CD14-positive monocyte (primary cell): ENCODE measurements around the gene MED31. TPM values are rescaled to one million over a fixed set of nuclear protein-coding genes. Genes with fewer than 3 reads are reported as not detected.

Source experiments
- DNase-seq, 3 donors: peaks; one replicate each; pipeline ENCODE4 v3.0.0-alpha.2; 2011 to 2022
- H2AFZ ChIP-seq: 2 replicates; pipeline ENCODE4 v1.6.0; 2012; ENCODE audit warnings: mild to moderate bottlenecking, low read depth, low read length, inconsistent platforms; ENCODE audit not compliant: insufficient read depth, poor library complexity, severe bottlenecking
- H3K27ac ChIP-seq, 2 donors: 1 replicate in 1 of 2; 2 replicates in 1 of 2; pipeline ENCODE4 v1.5.1; 2012 to 2013; ENCODE audit warnings: low read length in 2 of 2, control low read depth in 1 of 2, inconsistent platforms in 1 of 2, low read depth in 1 of 2, mild to moderate bottlenecking in 1 of 2
- H3K27me3 ChIP-seq, 2 donors: one replicate each; pipeline versions ENCODE4 v1.6.0 to v1.6.1; 2011 to 2013; ENCODE audit warnings: low read length in 2 of 2; ENCODE audit not compliant: control insufficient read depth in 2 of 2, insufficient read depth in 2 of 2
- H3K36me3 ChIP-seq, 2 donors: replicated peaks in 1 of 2; 1 replicate in 1 of 2; 2 replicates in 1 of 2; pipeline versions ENCODE4 v1.5.1 to v1.6.1; 2012 to 2013; ENCODE audit warnings: low read length in 2 of 2, control low read depth in 1 of 2, inconsistent platforms in 1 of 2, mild to moderate bottlenecking in 1 of 2; ENCODE audit not compliant: insufficient read depth in 2 of 2, control insufficient read depth in 1 of 2
- H3K4me1 ChIP-seq, 2 donors: 1 replicate in 1 of 2; 2 replicates in 1 of 2; pipeline versions ENCODE4 v1.5.1 to v1.6.1; 2012 to 2013; ENCODE audit warnings: low read length in 2 of 2, control low read depth in 1 of 2, inconsistent platforms in 1 of 2, mild to moderate bottlenecking in 1 of 2, moderate library complexity in 1 of 2; ENCODE audit not compliant: insufficient read depth in 2 of 2, control insufficient read depth in 1 of 2
- H3K4me2 ChIP-seq: replicated peaks from 2 replicates; pipeline ENCODE3; 2012; ENCODE audit warnings: low read length, moderate library complexity, mild to moderate bottlenecking; ENCODE audit not compliant: poor library complexity, severe bottlenecking; ENCODE audit errors: extremely low read depth
- H3K4me3 ChIP-seq, 3 experiments: fragments of 200-600 bp in 1 of 3; sonication (generic) in 1 of 3; replicated peaks in 1 of 3; 1 replicate in 2 of 3; 2 replicates in 1 of 3; pipeline ENCODE4 v1.5.1; 2011 to 2013; ENCODE audit warnings: low read length in 3 of 3, mild to moderate bottlenecking in 3 of 3, control low read depth in 2 of 3, low read depth in 2 of 3, inconsistent platforms in 1 of 3, moderate library complexity in 1 of 3
- H3K79me2 ChIP-seq: 2 replicates; pipeline ENCODE4 v1.6.0; 2012; ENCODE audit warnings: mild to moderate bottlenecking, control low read depth, inconsistent platforms, low read length, moderate library complexity; ENCODE audit not compliant: insufficient read depth
- H3K9ac ChIP-seq: 2 replicates; pipeline ENCODE4 v1.6.0; 2017; ENCODE audit warnings: low read length, mild to moderate bottlenecking; ENCODE audit not compliant: insufficient read depth, poor library complexity, severe bottlenecking
- H3K9me3 ChIP-seq, 2 donors: replicated peaks in 1 of 2; 1 replicate in 1 of 2; 2 replicates in 1 of 2; pipeline versions ENCODE4 v1.5.1 to v1.6.1; 2012 to 2013; ENCODE audit warnings: low read length in 2 of 2, control low read depth in 1 of 2; ENCODE audit not compliant: control insufficient read depth in 1 of 2, insufficient read depth in 1 of 2
- H4K20me1 ChIP-seq: 2 replicates; pipeline ENCODE4 v1.6.0; 2012; ENCODE audit warnings: mild to moderate bottlenecking, low read length, control low read depth, moderate library complexity; ENCODE audit not compliant: insufficient read depth
- H3K27ac Mint-ChIP-seq, 7 donors: one replicate each; pipeline ENCODE4 v1.8.0; 2020; ENCODE audit warnings: mild to moderate bottlenecking in 7 of 7, mixed read lengths in 7 of 7, moderate library complexity in 6 of 7, inconsistent platforms in 2 of 7
- H3K27me3 Mint-ChIP-seq, 3 donors: one replicate each; pipeline ENCODE4 v1.8.0; 2021 to 2022; ENCODE audit warnings: low read depth in 3 of 3, mild to moderate bottlenecking in 3 of 3, mixed read lengths in 3 of 3, moderate library complexity in 3 of 3, inconsistent platforms in 1 of 3
- H3K36me3 Mint-ChIP-seq, 2 donors: one replicate each; pipeline ENCODE4 v1.8.0; 2020; ENCODE audit warnings: mixed read lengths in 2 of 2, inconsistent platforms in 1 of 2, mild to moderate bottlenecking in 1 of 2
- H3K4me1 Mint-ChIP-seq: one replicate; pipeline ENCODE4 v1.8.0; 2020; ENCODE audit warnings: mild to moderate bottlenecking, mixed read lengths
- H3K4me3 Mint-ChIP-seq, 2 donors: one replicate each; pipeline ENCODE4 v1.8.0; 2020; ENCODE audit warnings: mild to moderate bottlenecking in 2 of 2, mixed read lengths in 2 of 2, moderate library complexity in 1 of 2
- H3K9me3 Mint-ChIP-seq, 7 donors: one replicate each; pipeline ENCODE4 v1.8.0; 2020 to 2022; ENCODE audit warnings: mixed read lengths in 7 of 7, mild to moderate bottlenecking in 6 of 7, moderate library complexity in 6 of 7, inconsistent platforms in 2 of 7
- CTCF ChIP-seq: fragments of 200-600 bp; IDR thresholded peaks from one replicate; pipeline ENCODE4 v1.8.0; 2022; ENCODE audit warnings: antibody characterized with exemption, mild to moderate bottlenecking
- WGBS: methylation state at CpG from one replicate; pipeline ENCODE4 v1.1.5; 2013; ENCODE audit warnings: missing lambda C conversion rate; ENCODE audit not compliant: insufficient coverage; 5-methylcytosine and 5-hydroxymethylcytosine counted together
- intact Hi-C, 2 donors: fragments of 100-400 bp; cut with micrococcal nuclease; formaldehyde crosslinking; loops; one replicate each; pipeline versions ENCODE4 v1.15.0 to v1.15.1; 2023
- polyA plus RNA-seq, 3 donors: library from polyadenylated mRNA; depleted of rRNA in 1 of 3; unstranded in 2 of 3; stranded (reverse) in 1 of 3; fragments of 300-500 nt in 2 of 3; fragments of >200 nt in 1 of 3; fragmentation: Illumina TruSeq in 2 of 3; gene quantifications; 1 replicate in 2 of 3; 2 replicates in 1 of 3; pipeline ENCODE4 v1.2.3, GENCODE V29; 2012 to 2021

MED31 gene
- polyA plus RNA-seq, 3 donors, result 6.8 to 38.2 (median 33.6) TPM

GRCh38 chr17:6610011-6610410 is 41.4 kb downstream of the MED31 start:
- Histone ChIP-seq H3K79me2 (no peaks in the 10 kb centered on the region), H2AFZ (no peak overlapping the region)
- H3K9me3 Mint-ChIP-seq, result no peaks in the 10 kb centered on the region

GRCh38 chr17:6608321-6608720 is 43.1 kb downstream of the MED31 start:
- Mint-ChIP-seq H3K36me3 (peaks cover 79 to 83% of the 10 kb centered on the region in 2 donors), H3K27ac (no peak overlapping the region), H3K27me3 (peaks cover 0 to 2% (median 0%) of the 10 kb centered on the region in 3 donors), H3K4me1 (no peaks in the 10 kb centered on the region), H3K4me3 (no peak overlapping the region), H3K9me3 (no peaks in the 10 kb centered on the region)
- no peaks in the 10 kb centered on the region for H3K27me3 ChIP-seq
- TF ChIP-seq CTCF, result no peak
- H3K4me1 ChIP-seq, result no peaks in the 10 kb centered on the region
- H2AFZ ChIP-seq, result no peak overlapping the region
- H4K20me1 ChIP-seq, result no peaks in the 10 kb centered on the region
- no peak for DNase-seq
- no peak overlapping the region for H3K4me3 ChIP-seq
- intact Hi-C loops, result no loop called here
- no peak overlapping the region for H3K4me2 ChIP-seq
- peaks cover 66 to 88% of the 10 kb centered on the region in 2 donors for H3K36me3 ChIP-seq
- no peaks in the 10 kb centered on the region for H3K9me3 ChIP-seq
- H3K9ac ChIP-seq, result no peak overlapping the region
- 100% methylated on average over 1 of the region's 3 CpGs for WGBS
- H3K27ac ChIP-seq, result no peak overlapping the region
- no peaks in the 10 kb centered on the region for H3K79me2 ChIP-seq

More at GRCh38 chr17:6610011-6610410, 41.4 kb downstream of the MED31 start:
- Mint-ChIP-seq H3K27ac (no peak overlapping the region), H3K27me3 (peaks cover 0 to 2% (median 0%) of the 10 kb centered on the region in 3 donors), H3K4me1 (no peaks in the 10 kb centered on the region), H3K4me3 (no peak overlapping the region), H3K36me3 (peaks cover 77 to 90% of the 10 kb centered on the region in 2 donors)
- no peak for TF ChIP-seq CTCF
- Histone ChIP-seq H3K9me3 (no peaks in the 10 kb centered on the region), H3K9ac (no peak overlapping the region), H3K36me3 (peaks cover 61 to 88% of the 10 kb centered on the region in 2 donors), H3K27ac (no peak overlapping the region), H3K4me3 (no peak overlapping the region), H3K4me1 (no peaks in the 10 kb centered on the region), H3K4me2 (no peak overlapping the region), H4K20me1 (no peaks in the 10 kb centered on the region), H3K27me3 (no peaks in the 10 kb centered on the region)
- intact Hi-C loops, result no loop called here
- WGBS, result no CpG with 5 or more reads among the region's 5 CpGs
- no peak for DNase-seq
